ENCODE data around the gene PDZRN3. TPM values are rescaled to one million over a fixed set of nuclear protein-coding genes. Genes with fewer than 3 reads are reported as not detected.

PDZRN3 gene
- total and polyA plus RNA-seq, 12 donors: 17.7 to 143 (median 74.6) TPM

GRCh38 chr3:73535931-73536330 lies 88.8 kb downstream of the PDZRN3 start:
- intact Hi-C loops (cut with DNase I): no loop called here
- H3K27ac ChIP-seq: no peak overlapping the region
- no peak for ATAC-seq

GRCh38 chr3:73535137-73535536 lies 89.6 kb downstream of the PDZRN3 start:
- Histone ChIP-seq H3K27ac (no peak overlapping the region), H3K27me3 (no peaks in the 10 kb centered on the region), H3K36me3 (no peaks in the 10 kb centered on the region), H3K4me1 (peaks cover 0 to 52% (median 10%) of the 10 kb centered on the region in 9 donors), H3K4me3 (no peak overlapping the region), H3K9me3 (no peaks in the 10 kb centered on the region)
- ATAC-seq: no peak
- TF ChIP-seq CTCF (IDR thresholded peaks at IDR 0.05): no peak
- no peak for DNase-seq
- intact Hi-C loops (cut with DNase I): no loop called here

More at GRCh38 chr3:73535931-73536330, 88.8 kb downstream of the PDZRN3 start:
- H3K36me3 ChIP-seq: no peaks in the 10 kb centered on the region
- no peak for DNase-seq
- H3K4me3 ChIP-seq: no peak overlapping the region
- H3K9me3 ChIP-seq: no peaks in the 10 kb centered on the region
- H3K27me3 ChIP-seq: no peaks in the 10 kb centered on the region
- peaks cover 0 to 55% (median 10%) of the 10 kb centered on the region in 9 donors for H3K4me1 ChIP-seq
- TF ChIP-seq CTCF (IDR thresholded peaks at IDR 0.05): no peak

- Histone ChIP-seq H3K27me3 (no peaks in the 10 kb centered on the region), H3K27ac (peak overlapping the region in 4 of 10 donors; percentile 11 to 54 (median 42)), H3K36me3 (no peaks in the 10 kb centered on the region), H3K9me3 (no peaks in the 10 kb centered on the region), H3K4me1 (peaks cover 0 to 54% (median 7%) of the 10 kb centered on the region in 9 donors), H3K4me3 (no peak overlapping the region)
- no peak for TF ChIP-seq CTCF (IDR thresholded peaks at IDR 0.05)
- intact Hi-C loops (cut with DNase I): no loop called here
- 21 to 36% methylated on average over 4 of the region's 4 CpGs for WGBS, 2 donors
- DNase-seq (no peak), ATAC-seq (peak in 3 of 8 donors; percentile 4 to 26 (median 16))
Measured at GRCh38 chr3:73530022-73530396, 94.7 kb downstream of the PDZRN3 start.

- Histone ChIP-seq H3K36me3 (no peaks in the 10 kb centered on the region), H3K4me3 (no peak overlapping the region), H3K27ac (peak overlapping the region in 5 of 10 donors; percentile 11 to 54 (median 31)), H3K4me1 (peaks cover 0 to 52% (median 7%) of the 10 kb centered on the region in 9 donors), H3K27me3 (no peaks in the 10 kb centered on the region), H3K9me3 (no peaks in the 10 kb centered on the region)
- intact Hi-C loops (cut with DNase I): no loop called here
- 35 to 51% methylated on average over 3 of the region's 3 CpGs for WGBS, 2 donors
- DNase-seq (no peak), ATAC-seq (peak; percentile 38 to 77 (median 62))
- TF ChIP-seq CTCF (IDR thresholded peaks at IDR 0.05): no peak
Measured at GRCh38 chr3:73529308-73530021, 95.3 kb downstream of the PDZRN3 start.
